T-helper 1 cell treated with Interleukin-12 subunit alpha and Interleukin-12 subunit beta and Interleukin-4 antibody, amounts not matched to agents 30 ng/mL and 1 ng/mL, for 36 hours (primary cell): ENCODE results near the gene CASZ1. TPM values are rescaled to one million over a fixed set of nuclear protein-coding genes. Genes with fewer than 3 reads are reported as not detected.

Source experiments
- intact Hi-C: fragments of 100-400 bp; cut with micrococcal nuclease; formaldehyde crosslinking; loops from one replicate; pipeline ENCODE4 v1.15.1; 2024
- total RNA-seq: library from RNA; stranded (reverse); gene quantifications from 2 replicates; pipeline ENCODE4 v1.2.3, GENCODE V29; 2022

The CASZ1 gene
- total RNA-seq, 1 donor from 2014 or later: 9.5 TPM

- intact Hi-C loops: no loop called here
Measured at GRCh38 chr1:10659646-10660540, 136.6 kb downstream of the CASZ1 start.

- intact Hi-C loops: no loop called here
Measured at GRCh38 chr1:10659218-10659617, 137.2 kb downstream of the CASZ1 start.

DNA sequence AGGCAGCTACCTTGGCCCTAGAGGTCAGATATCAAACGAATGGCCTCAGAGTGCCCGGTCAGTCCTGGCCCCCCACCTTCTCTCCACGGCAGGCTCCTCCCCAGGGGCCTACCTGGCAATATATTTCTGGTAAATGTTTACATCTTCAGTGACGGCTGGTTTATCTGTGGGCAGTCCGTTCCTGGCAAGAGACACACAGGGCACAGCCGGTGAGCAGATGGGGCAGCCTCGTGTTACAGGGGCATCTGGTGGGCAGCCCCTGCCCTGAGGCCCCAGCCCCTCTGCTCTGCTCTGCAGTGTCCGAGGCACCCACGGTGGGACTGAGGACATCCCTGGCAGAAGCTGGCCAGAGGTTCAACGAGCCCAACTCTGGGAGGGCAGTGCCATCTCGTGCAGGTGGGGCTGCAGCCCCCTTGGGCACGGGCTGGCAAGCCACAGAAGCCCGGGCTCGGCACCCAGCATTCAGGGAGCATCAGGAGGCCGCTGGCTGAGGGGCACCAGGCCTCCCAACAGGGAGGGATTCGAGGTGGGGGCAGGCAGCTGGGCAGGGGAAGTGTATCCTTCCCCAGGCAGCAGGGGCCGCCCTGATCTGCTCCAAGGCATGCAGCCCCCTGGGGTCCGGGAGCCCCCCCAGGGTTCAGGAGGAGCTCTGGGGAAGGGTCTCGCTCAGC, 137.9 kb downstream of the CASZ1 start:
- intact Hi-C loops: no loop called here

DNA sequence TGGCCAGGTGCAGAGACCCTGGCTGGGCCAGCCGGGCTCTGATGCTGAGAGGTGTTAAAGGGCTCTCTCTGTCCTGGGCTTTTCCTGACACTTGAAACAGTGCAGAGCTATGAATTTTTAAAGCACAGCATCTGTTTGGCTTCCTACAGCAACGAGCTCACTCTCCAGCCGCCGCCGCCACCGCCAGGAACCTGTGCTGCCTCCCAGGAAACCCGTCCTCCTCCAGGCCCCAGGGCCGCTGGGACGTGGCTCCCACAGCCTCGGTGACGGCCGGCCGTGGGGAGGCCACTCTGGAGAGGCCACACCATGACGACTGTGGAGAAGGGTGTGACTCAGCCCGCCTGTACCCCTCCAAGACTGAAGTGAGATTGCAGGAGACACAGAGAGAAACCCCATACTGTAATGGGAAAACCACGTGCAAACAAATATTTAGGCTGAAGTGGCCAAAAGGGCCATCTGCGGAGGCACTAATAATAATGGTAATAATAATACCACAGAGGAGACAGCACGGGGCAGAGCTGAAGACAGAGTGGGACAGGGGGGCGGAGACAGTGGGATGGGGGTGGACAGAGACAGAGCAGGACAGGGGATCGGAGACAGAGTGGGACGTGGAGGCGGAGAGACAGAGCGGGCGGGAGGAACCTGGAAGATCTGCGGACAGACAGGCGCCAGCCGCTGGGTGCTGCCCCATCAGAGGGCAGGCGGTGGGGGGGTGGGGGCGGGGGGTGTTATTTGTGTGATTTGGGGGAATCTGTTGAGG, 139.2 kb downstream of the CASZ1 start:
- intact Hi-C loops: no loop called here

GRCh38 chr1:10656431-10656830, 140.0 kb downstream of the CASZ1 start:
- intact Hi-C loops: no loop called here

- intact Hi-C loops: no loop called here
Measured at GRCh38 chr1:10655002-10655401, 141.4 kb downstream of the CASZ1 start.

DNA sequence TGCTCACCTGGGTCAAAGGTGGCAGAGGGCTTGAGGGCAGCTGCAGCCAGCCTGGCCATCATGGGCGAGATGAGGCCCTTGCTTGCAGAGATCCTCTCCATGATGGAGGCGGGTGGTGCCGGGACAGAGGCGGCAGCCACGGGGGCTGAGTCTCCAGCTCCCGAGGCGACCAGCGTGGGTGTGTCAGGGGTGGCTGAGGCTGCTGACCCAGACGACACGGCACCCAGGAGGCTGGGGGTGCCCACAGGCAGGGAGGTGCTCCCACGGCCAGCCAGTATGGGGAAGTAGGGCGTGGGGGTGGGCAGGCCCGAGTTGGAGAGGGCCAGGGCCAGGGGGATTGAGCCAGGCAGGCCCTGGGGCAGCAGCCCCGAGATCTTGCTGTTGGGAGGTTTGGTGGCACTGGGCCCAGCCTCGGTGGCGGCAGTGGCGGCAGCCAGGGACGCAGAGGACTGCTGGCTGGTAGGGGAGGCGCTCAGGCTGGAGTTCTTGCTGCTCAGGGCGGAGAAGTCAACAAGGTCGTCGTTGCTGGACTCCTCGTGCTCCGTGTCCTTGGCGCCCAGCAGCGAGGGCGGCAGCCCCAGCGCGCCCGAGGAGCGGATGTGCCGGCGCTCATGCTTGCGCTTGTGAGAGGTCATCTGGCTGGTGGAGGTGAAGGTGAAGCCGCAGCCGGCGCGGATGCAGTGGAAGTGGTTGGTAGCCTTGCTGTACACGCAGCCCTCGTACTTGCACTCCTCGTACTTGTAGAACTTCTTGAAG, 142.9 kb downstream of the CASZ1 start:
- intact Hi-C loops: no loop called here

DNA sequence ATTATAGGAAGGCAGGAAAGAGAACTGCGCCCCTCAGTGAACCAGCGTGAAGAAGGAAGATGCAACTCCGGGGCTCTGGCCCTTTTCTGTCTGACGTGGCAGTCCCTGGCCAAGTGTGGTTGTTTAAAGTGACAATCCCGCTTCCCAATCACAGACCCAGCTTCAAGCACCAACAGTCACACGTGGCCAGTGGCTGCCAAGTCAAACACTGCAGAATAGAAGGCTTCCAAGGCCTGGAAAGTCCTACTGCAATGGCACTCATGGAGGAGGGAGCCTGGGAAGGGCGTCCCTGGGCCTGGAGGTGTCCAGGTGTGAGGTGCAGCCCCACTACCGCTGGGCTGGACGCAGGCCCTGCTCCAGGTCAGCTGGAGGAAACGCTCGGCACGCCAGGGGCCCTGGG, 143.8 kb downstream of the CASZ1 start:
- intact Hi-C loops: no loop called here

GRCh38 chr1:10651793-10652192, 144.7 kb downstream of the CASZ1 start:
- intact Hi-C loops: no loop called here

DNA sequence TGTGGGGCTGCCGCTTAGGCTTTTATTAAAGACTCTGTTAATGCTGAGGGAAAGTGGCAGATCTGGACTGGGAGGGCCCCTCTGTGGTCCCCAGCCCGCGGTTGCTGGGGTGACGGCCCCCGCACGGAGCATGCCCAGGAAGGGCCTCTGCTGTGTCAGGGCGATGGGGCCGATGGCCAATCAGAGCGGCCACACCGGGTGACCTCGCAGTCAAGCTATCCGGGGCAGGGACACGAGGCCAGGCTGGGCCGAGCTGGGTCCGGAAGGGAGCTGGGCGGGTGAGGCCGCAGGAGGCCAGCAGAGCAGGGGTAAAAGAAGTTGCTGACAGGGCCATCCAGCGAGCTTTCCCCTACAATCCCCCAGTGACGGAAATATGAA, 145.1 kb downstream of the CASZ1 start:
- intact Hi-C loops: no loop called here

- intact Hi-C loops: no loop called here
Measured at GRCh38 chr1:10650556-10651388, 145.7 kb downstream of the CASZ1 start.

DNA sequence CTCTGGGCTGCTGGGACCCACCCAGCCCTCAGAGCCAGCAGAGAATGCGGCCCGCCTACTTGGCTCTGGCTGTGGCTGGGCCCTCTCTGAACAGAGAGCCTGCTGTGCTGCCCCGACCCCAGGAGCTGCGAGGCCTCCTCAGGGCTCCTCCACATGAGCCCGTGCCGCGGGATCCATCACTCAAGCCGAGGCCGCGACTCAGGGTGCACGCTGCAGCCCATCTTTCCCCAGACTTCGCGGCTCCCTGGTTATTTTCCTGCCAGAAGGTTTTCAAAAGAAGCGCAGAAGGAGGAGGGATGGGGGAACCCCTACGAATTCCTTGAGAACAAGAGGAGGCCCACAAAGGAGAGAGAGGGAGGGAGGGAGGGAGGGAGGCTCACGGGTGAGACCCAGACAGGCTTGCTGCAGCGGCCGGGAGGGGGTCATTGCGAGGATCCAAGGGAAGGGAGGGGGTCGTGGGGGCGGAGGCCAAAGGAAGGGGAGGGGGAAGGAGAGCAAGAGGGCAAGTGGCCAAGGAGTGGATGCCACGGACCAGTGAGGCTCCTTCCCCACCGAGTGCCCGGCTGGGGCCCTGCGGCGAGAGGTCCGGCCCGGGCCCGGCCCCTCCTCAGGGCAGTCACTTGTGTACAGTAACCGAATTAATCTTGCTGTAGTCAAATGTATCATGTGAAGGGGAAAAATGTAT, 146.8 kb downstream of the CASZ1 start:
- intact Hi-C loops: no loop called here

DNA sequence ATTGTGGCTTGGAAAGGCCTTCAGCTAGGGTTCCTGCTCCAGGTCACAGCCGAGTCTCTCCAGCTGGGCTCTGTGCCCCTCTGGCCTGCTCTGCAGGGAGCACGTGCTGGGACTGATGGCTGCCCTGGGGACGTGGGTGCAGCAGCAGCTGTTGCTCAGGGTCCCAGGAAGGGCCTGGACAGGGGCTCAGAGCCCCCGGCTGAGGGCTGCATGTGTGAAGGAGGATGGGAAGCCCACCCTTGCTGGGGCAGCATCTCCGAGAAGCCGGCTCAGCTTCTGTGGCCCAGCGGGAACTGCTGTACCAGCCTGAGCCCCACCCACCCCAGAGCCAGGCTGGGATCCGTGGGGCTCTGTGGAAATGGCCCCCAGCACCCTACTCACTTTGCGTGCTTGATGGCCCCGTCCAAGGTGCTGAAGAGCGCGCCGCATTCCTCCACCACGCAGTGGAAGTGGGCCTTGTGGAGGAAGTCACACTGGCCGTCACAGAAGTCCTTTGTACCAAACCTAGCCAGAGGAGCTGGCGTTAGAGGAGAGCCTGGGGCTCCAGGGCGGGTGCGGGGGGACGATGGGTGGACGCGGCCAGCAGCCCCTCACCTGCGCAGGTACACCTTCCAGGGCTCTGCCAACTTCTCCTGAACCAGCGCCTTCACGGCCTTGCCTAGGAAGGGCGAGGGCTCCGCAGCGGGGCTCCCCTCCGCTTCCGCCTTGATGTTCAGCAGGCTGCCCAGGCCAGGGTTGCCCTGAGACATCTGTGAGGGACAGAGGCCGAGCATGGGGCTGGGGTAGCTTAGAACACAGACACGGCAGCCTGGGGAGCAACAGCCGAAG, 147.5 kb downstream of the CASZ1 start:
- intact Hi-C loops: no loop called here

GRCh38 chr1:10647414-10648170, 148.9 kb downstream of the CASZ1 start:
- intact Hi-C loops: no loop called here

DNA sequence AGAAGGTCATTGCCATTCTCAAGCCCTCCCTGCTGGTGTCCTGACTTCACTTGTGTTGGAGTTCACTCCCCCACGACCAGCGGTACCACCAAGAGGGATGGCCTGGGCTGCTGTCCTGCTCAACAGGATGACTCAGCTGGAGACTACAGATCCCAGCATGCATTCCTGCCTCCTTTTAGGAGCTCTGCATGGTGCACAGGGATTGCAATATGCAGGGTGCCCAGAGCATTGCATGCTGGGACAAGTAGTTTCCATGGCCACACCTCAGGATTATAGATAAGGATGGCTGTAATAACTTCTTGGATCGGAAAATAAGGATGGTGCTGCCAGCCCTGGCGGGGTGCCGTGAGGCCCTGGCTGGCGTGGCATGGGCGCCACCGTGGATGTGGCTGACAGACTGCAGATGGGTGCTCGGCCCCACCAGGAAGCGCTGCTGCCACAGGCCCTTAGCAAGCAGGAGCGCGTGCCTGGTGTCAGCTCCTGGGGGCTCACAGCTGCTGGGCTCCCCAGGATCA, 150.0 kb downstream of the CASZ1 start:
- intact Hi-C loops: no loop called here

- intact Hi-C loops: no loop called here
Measured at GRCh38 chr1:10644307-10645128, 151.9 kb downstream of the CASZ1 start.
